D721Med (cell line): ENCODE data around the gene TBXAS1.

Source experiments
- DNase-seq: peaks from one replicate; pipeline ENCODE4 v3.0.0; 2011; ENCODE audit warnings: low spot score; ENCODE audit not compliant: insufficient read length
- FAIRE-seq: peaks from 2 replicates; lab custom pipeline; 2011; peaks lifted over from hg19 to GRCh38; lab: Jason Lieb, UNC
- CTCF ChIP-seq: IDR thresholded peaks from 2 replicates; pipeline ENCODE4 v1.5.1; 2012; ENCODE audit warnings: mild to moderate bottlenecking, control low read depth; ENCODE audit not compliant: insufficient read depth; ENCODE audit errors: missing control alignments

The TBXAS1 gene

GRCh38 chr7:139976055-139976837 is 147.2 kb downstream of the TBXAS1 start:
- no peak for TF ChIP-seq CTCF
- FAIRE-seq (no peak), DNase-seq (no peak)

GRCh38 chr7:139976838-139977656 is 148.0 kb downstream of the TBXAS1 start:
- DNase-seq (no peak), FAIRE-seq (no peak)
- no peak for TF ChIP-seq CTCF

GRCh38 chr7:139981511-139981895 is 152.4 kb downstream of the TBXAS1 start:
- no peak for TF ChIP-seq CTCF
- DNase-seq (no peak), FAIRE-seq (no peak)

GRCh38 chr7:139982927-139983920 is 154.2 kb downstream of the TBXAS1 start:
- FAIRE-seq (no peak), DNase-seq (no peak)
- TF ChIP-seq CTCF, result no peak

- DNase-seq (no peak), FAIRE-seq (no peak)
- TF ChIP-seq CTCF, result no peak
Observed at GRCh38 chr7:139984642-139985539, 155.8 kb downstream of the TBXAS1 start.

GRCh38 chr7:139985811-139986210 is 156.7 kb downstream of the TBXAS1 start:
- FAIRE-seq (no peak), DNase-seq (no peak)
- TF ChIP-seq CTCF, result no peak
